ENCODE measurements around the gene MAPKAP1. TPM values are rescaled to one million over a fixed set of nuclear protein-coding genes. Genes with fewer than 3 reads are reported as not detected.

The MAPKAP1 gene
- total and polyA plus RNA-seq, 8 donors: 32.7 to 212 (median 78.2) TPM

GRCh38 chr9:125603478-125604021, 103.5 kb downstream of the MAPKAP1 start:
- TF ChIP-seq CTCF (IDR thresholded peaks at IDR 0.05) (no peak), POLR2A (IDR thresholded peaks at IDR 0.05) (no peak), EP300 (IDR thresholded peaks at IDR 0.05) (no peak), POLR2AphosphoS5 (IDR thresholded peaks at IDR 0.05) (no peak)
- Histone ChIP-seq H3K36me3 (no peaks in the 10 kb centered on the region), H3K27me3 (no peaks in the 10 kb centered on the region), H3K9me3 (no peaks in the 10 kb centered on the region), H3K27ac (no peak overlapping the region), H3K4me1 (peaks cover 0 to 33% (median 14%) of the 10 kb centered on the region in 4 donors), H3K4me3 (no peak overlapping the region)
- DNase-seq: no peak
- intact Hi-C loops (cut with DNase I; ENCODE audit: low total_unique reads): no loop called here
- 76 to 84% (median 82%) methylated on average over 4 of the region's 4 CpGs for WGBS, 5 donors

GRCh38 chr9:125601961-125602360, 105.0 kb downstream of the MAPKAP1 start:
- no peak for TF ChIP-seq CTCF (IDR thresholded peaks at IDR 0.05)
- TF ChIP-seq EP300 (IDR thresholded peaks at IDR 0.05): no peak
- no peak for TF ChIP-seq POLR2AphosphoS5 (IDR thresholded peaks at IDR 0.05)
- TF ChIP-seq POLR2A (IDR thresholded peaks at IDR 0.05): no peak
- Histone ChIP-seq H3K9me3 (no peaks in the 10 kb centered on the region), H3K27me3 (no peaks in the 10 kb centered on the region), H3K4me3 (no peak overlapping the region), H3K27ac (no peak overlapping the region), H3K4me1 (peaks cover 0 to 33% (median 14%) of the 10 kb centered on the region in 4 donors), H3K36me3 (no peaks in the 10 kb centered on the region)
- WGBS, 5 donors: 92 to 95% (median 94%) methylated on average over 7 of the region's 7 CpGs
- intact Hi-C loops (cut with DNase I; ENCODE audit: low total_unique reads): no loop called here
- DNase-seq: no peak

- Histone ChIP-seq H3K36me3 (no peaks in the 10 kb centered on the region), H3K9me3 (no peaks in the 10 kb centered on the region), H3K4me1 (peaks cover 0 to 26% (median 14%) of the 10 kb centered on the region in 4 donors), H3K27ac (no peak overlapping the region), H3K27me3 (no peaks in the 10 kb centered on the region), H3K4me3 (no peak overlapping the region)
- intact Hi-C loops (cut with DNase I; ENCODE audit: low total_unique reads): no loop called here
- 36 to 50% (median 44%) methylated on average over 1 of the region's 1 CpG for WGBS, 5 donors
- peak; percentile 39 to 52 for DNase-seq
- TF ChIP-seq POLR2A (IDR thresholded peaks at IDR 0.05): no peak
- no peak for TF ChIP-seq EP300 (IDR thresholded peaks at IDR 0.05)
- TF ChIP-seq CTCF (IDR thresholded peaks at IDR 0.05): no peak
- TF ChIP-seq POLR2AphosphoS5 (IDR thresholded peaks at IDR 0.05): no peak
Observed at GRCh38 chr9:125600194-125600593, 106.8 kb downstream of the MAPKAP1 start.

- Histone ChIP-seq H3K36me3 (no peaks in the 10 kb centered on the region), H3K9me3 (no peaks in the 10 kb centered on the region), H3K4me3 (no peak overlapping the region), H3K27me3 (no peaks in the 10 kb centered on the region), H3K4me1 (peaks cover 0 to 31% (median 15%) of the 10 kb centered on the region in 4 donors), H3K27ac (no peak overlapping the region)
- DNase-seq: no peak
- WGBS, 5 donors: 46 to 76% (median 50%) methylated on average over 3 of the region's 3 CpGs
- no peak for TF ChIP-seq CTCF (IDR thresholded peaks at IDR 0.05)
- no peak for TF ChIP-seq POLR2AphosphoS5 (IDR thresholded peaks at IDR 0.05)
- TF ChIP-seq POLR2A (IDR thresholded peaks at IDR 0.05): no peak
- no peak for TF ChIP-seq EP300 (IDR thresholded peaks at IDR 0.05)
- intact Hi-C loops (cut with DNase I; ENCODE audit: low total_unique reads): no loop called here
Observed at GRCh38 chr9:125594223-125594610, 112.8 kb downstream of the MAPKAP1 start.

Measured in stomach (tissue), 9 donors.